HG03095 (cell line): ENCODE measurements around the gene APBB2.
"Not testable (repeated sequence)": the region's sequence is repeated elsewhere in the genome, so short reads cannot be mapped to it uniquely, and the experiment has no call there.

Experiments used
- ATAC-seq: cut with Tn5 transposase; IDR thresholded peaks from one replicate; pipeline ENCODE4 v1.9.1; 2021; ENCODE audit warnings: moderate library complexity; ENCODE audit not compliant: unreplicated experiment

Gene APBB2

DNA sequence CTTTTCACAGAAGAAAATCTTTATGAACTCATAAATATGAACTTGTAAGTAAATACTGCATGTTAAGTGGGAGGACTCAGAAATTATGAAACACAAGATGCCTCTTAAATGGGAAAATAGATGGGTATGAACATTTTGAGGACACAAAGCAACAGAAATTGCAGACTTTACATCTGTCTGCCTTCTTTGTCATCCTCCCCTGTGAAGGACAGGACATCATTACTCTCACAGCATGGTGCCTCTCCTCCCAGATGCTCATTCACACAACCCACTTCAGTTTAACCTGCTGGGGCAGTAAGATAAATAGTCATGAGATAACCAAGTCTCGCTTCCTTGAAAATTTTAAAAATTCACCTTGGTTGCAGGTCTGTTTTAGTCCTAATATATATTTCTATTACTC, 144.5 kb downstream of the APBB2 start:
- ATAC-seq = no peak

DNA sequence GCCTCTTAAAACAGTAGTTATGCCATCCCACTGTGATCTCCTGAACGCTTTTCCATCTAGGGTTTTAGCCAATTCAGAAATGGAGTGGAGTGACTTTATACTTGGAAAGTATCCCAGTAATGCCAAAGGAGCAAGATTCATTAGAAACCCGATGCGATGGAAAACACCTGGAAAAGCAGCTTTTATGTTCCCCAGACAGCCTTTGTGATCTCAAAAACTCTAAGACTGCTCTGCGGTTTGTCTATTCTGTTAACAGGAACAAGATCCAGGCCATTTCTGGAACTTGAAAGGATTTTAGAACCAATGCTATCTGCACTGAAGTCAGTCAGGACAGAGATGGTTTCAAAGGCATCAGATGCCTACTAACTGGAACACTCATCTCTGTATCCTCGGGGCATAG, 145.1 kb downstream of the APBB2 start:
- ATAC-seq = no peak

DNA sequence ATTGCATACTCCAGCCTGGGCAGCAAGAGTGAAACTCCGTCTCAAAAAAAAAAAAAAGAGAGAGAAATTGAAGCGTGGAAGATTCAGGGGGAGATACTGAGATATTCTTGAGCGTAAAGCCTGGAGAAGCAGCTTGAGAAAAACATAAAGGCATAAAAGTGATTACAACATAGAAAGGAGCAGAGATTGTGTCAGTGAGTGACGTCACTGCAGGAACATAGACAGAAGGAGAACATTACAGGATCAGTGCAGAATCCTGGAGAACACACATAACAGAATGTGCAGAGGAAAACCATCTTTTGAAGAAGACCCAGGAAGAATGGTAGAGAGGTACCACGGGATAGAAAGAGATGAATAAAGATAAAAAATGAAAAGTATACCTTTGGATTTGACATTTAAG, 147.0 kb downstream of the APBB2 start:
- ATAC-seq = no peak

DNA sequence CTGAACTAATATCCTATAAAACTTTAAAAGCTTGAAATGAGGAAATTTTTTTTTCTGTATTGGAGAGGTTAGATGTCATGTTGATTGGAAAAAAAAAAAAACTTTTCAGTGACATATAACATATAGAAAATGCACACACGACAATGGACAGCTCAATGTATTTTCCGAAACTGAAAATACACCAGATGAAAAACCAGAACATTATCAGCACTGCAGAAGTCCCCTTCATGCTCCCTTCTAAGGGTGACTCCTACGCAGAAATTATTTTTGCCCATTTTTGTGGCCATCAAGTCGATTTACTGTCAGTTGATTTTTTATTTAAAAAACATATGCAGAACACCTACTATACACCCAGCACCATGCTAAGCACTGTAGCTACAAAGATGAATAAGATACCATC, 148.3 kb downstream of the APBB2 start:
- ATAC-seq = no peak

DNA sequence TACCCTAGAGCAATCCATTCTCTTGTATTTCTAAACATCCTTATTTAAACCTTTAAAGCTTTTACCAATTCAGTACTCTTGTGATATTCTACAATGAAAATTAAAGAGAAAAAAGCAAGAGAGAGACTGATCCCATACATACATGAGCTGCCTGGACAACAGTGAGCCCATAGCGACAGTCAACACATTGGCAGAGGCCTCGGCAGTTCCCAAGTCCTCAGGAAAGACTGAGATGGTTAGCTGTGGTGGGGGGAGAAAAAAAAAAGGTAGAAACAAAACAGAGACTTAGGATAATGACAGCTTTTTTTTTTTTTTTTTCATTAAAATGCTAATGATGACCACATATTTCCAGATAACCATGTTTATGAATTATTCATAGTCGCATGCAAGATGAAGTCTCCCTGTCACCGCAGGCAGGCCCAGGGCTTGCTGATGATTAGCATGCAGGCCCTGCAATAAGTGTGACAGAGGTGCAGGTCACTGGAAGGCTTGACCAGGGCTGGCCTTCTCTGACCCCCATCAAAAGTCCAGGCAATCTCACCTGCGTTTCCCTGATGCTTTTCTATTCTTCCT, 148.8 kb downstream of the APBB2 start:
- ATAC-seq = no peak

DNA sequence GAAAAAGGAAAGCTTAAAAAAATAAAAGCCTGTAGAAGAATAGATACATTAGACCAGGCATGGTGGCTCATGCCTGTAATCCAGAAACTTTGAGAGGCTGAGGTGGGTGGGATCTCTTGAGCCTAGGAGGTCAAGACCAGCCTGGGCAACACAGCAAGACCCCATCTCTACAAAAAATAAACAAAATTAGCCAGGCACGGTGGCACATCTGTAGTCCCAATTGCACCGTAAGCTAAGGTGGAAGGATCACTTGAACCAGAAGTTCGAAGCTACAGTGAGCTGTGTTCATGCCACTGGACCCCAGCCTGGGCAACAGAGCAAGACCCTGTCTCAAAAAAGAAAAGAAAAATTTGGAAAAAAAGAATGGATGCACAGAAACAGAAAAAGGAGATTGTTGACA, 149.4 kb downstream of the APBB2 start:
- no peak for ATAC-seq

DNA sequence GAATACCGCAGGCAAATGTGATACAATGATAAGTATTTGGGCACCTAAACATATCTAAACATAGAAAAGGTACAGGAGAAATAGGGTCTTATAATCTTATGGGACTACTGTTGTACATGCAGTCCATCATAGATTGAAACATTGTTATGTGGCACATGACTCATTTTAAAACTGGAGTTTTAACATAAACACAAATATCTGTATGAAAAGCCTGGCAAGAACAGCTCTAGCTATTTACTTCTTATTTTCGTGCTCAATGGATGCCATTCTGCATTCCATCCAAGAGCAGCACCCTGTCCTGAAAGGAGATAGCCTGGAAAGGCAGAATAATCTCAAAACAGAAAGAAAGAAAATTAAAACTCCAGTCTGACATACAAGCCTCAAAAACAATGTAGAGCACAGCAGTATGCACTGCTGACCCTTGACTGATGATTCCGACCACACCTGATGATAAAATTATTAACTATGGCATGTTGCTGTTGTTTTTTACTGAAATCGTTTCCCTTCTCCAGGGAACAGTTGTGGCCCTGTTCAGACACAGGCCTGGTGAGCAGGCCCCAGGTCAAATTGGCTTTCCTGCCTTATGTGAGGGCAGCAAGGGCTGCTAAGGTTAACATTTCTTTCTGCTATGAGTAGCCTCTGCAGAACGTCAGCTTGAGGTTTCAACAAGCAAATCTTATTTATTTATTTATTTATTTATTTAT, 152.7 kb downstream of the APBB2 start:
- ATAC-seq = no peak

DNA sequence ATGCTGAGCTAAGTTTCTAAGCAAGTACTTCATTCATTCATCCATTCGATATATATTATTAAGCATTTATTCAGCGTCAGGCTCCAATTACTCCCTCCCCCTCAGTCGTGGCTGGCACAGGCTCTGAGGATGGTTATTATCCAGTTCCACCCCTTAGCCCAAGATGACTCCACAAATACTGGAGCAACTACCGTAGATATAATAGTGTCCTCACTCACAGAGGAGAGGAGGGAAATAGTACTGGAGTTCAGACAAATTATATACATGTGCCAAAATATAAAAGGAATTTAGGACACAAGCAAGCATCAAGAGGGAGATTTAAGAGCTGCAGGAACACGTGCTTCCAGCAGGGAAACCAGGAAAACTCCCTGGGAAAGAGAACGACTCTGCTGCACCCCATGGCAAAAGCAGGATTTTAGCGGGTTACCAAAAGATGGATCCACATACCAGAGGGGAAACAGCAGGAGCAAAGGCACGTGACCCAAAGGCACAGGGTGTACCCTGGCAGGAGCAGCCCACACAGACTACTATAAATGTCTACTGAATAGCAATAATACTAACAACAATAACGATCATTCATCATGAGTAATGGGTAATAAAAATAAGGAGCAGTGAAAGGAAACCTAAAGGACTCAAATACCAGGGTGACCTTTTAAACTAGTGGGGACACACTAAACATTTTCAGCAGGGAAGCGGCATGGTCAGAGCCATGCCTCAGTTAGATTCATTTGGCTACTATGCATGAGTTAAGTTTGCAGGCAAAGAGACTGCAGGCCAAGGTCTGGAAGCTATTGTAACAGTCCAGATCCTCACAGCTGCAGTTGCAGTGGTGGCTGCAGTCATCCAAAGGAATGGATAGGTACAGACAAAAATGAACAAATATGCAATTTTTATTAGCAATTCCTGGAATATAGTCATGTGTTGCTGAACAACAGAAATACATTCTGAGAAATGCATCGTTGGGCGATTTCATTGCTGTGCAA, 153.7 kb downstream of the APBB2 start:
- no peak for ATAC-seq

DNA sequence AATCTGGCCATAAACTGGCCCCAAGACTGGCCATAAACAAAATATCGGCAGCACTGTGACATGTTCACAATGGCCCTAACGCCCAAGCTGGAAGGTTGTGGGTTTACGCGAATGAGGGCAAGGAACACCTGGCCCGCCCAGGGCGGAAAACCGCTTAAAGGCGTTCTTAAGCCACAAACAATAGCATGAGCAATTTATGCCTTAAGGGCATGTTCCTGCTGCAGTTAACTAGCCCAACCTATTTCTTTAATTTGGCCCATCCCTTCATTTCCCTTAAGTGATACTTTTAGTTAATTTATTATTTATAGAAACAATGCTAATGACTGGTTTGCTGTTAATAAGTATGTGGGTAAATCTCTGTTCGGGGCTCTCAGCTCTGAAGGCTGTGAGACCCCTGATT, 154.9 kb downstream of the APBB2 start:
- not testable (repeated sequence) for ATAC-seq

DNA sequence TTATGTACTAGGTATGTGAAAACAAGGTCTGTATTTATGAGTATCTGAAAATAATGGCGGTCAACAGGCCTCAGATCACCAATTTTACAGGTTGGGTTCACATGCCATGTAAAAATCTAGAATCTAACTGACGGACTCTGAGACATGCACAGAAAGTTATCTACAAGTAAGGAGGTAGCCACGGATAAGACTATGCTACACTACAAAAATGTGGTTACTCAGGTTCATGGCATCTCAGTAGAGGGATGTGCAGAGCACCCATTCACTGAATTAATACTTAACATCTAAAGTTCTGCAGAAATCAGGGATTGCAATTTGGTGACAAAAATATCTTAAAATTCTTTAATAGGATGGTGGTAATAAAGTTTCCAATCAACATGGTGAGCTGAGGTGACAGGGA, 155.9 kb downstream of the APBB2 start:
- no peak for ATAC-seq

DNA sequence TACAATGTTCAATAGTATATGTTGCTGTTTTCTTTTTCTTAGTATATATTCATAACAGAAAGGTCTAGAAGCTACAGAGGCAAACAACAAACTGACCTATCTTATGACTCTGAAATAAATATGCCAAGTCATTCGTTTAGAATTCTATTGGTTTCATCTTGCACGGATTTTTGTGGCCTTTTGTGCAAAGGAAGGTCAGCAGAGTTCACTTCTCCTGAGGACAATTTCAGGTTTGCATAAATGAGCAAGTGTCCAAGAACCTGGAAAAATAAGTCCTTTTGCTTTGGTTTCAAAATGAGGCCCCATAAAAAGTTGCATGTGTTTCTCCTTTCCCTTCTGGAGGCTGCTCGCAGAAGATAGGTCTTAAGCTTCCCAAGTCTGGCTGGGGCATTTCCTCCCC, 156.9 kb downstream of the APBB2 start:
- no peak for ATAC-seq

DNA sequence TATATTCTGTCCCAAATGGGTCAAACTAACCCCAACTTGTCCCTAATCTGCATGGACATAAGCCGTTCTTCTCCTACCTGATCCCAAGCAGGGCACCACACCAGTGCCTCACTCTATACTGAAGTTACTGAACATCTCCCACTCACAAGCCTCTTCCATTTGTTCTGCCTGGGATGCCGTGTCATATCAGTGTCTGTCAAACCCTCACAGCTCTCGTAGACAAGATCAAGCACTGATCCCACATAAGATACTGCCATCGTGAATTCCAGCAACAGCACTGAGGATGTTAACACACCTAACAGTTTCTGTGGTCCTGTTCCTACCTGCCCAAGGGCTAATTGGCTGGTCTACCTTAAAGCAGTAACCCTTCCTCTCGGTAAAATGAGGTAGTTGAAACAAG, 162.1 kb downstream of the APBB2 start:
- no peak for ATAC-seq

DNA sequence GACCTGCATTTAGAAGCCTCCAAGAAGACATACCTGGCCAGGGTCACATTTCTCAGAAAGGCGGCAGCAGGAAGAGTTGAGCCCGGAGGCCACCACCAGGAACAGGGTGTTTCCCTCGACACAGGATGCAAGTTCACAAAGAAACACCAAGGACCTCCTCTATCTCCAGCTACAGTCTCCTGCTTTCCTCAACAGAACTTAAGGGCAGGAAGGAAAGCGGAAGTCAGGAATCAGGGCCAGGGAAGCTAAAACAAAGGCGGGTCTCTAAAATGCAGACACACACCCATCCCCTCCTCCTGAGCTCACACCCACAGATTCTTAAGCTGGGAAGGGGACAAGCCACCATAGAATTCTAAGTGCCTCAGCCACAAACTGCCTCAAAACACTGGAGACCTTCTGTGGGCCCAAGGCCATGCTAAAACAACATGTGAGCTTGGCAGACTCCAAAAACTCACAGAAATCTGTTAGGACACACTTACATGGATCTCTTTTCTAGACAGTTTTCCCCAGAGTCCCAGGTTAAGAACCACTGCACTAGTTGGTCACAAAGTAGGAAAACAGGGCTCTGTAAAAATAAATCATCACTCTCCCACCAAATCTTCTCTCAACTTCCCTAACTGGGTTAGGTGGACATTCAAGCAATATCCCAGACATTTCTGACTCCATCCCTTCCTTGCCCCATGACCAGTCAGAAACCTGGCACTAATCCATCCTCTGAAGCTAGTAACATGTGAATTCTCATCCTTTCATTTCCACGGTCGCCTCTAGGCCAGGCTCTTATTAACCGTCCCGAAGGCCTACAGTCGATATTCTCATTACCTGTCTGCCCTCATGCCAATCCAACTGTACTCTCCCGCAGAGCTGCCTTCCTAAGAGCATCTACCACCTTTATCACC, 163.2 kb downstream of the APBB2 start:
- no peak for ATAC-seq

DNA sequence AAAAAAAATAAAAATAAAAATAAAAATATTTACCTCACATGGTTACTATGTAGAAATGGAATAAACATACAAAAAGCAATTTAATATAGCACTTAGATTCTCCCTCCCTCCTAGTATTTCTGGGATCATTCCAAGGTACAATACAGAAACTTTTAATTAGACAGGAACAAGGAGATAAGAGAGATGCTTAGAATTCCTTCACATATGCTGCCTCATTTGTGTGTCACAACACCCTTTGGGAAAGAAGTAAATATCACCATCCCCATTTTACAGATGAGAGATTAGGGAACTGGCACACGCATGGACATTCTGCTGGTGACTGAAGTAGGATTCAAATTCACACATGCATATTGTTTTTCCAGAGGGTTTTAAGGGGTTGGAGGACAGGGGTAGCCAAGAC, 164.2 kb downstream of the APBB2 start:
- no peak for ATAC-seq

DNA sequence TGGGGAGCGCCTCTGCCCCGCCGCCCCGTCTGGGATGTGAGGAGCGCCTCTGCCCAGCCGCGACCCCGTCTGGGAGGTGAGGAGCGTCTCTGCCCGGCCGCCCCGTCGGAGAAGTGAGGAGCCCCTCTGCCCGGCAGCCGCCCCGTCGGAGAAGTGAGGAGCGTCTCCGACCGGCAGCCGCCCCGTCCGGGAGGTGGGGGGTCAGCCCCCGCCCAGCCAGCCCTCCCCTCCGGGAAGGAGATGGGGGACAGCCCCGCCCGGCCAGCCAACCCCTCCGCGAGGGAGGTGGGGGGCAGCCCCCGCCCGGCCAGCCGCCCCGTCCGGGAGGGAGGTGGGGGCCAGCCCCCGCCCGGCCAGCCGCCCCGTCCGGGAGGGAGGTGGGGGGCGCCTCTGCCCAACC, 165.2 kb downstream of the APBB2 start:
- not testable (repeated sequence) for ATAC-seq

DNA sequence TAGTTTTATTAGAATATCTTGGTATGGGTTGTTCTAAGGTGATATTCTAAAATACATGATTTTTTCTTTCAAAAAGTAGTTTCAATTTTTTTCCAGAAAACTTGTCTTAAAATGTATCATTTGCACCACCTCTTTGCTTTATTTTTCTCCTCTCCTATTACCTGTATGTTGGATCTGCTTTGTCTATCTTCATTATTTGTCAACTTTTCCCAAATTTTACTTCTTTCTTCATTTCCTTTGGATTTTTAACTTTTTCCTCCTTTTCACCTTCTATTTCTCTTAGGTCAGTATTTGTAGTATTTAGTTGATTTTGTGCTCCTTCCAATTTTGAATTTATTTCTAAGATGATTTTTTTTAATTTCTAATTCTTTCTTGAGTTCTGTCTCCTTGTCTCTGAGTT, 169.6 kb downstream of the APBB2 start:
- no peak for ATAC-seq

DNA sequence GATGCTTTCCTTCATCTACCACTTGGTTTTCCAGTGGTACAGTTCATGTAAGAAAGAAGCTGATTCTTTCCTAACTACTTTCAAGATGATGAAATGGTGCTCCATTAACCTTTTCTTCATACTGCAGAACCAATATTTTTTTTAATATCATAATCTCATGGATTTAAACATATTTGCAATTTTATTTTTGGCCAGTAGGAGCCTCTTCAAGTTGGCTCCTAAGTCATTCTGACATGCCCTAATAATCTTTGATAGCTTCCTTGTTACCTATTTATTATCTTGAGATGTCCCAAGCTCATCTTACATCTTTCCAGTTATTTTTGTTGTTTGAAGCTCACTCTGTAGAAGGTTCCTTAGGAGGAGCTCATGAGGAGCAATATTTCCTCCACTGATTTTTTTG, 170.2 kb downstream of the APBB2 start:
- ATAC-seq = no peak

DNA sequence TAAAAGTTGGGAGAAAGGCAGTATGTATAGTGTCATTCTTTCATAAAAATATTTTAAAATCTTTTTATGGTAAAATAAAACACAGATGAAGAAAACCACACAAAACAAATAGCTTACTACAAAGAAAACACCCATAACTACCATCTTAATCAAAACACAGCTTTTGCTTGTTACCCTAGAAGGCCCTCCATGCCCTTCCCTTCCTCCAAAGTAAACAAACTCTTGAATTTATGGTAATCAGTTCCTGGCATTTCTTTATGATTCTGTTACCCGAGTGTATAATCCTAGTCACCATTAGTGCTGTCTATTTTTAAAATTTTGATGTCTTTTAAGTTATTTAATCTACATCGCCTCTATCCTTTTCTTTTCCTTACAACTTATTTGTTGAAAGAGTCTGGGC, 170.9 kb downstream of the APBB2 start:
- no peak for ATAC-seq

DNA sequence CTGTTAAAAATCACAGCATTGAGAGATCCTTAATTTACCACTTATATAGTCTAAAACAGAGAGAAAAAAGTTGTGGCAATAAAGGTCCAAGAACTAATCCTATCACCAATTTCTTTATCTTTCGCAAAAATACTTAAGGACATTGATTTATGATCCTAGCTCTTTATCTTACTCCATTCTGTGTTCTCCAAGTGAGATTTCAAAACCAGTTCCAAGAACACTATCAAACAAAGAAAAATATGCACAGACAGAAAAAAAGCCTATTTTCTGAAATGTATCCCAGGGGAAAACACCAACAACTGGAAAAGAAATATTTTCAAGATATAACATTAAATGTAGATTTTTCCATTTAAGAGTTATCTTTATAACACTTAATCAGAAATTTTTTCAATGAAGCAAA, 172.8 kb downstream of the APBB2 start:
- ATAC-seq = no peak

DNA sequence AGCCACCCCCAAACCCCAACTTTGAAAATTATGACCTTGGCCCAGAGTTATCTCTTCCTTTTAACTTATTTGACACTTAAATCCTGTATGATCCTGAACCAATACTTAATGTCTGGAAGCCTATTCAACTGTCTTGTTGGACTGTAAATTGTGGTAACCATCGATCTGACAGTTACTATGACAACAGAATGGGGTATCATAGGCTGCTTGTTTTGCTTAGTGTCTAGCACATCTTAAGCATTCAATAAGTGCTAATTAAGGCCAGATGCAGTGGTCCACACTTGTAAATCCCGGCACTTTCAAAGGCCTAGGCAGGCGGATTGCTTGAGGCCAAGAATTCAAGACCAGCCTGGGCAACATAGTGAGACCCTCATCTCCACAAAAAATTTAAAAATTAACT, 175.0 kb downstream of the APBB2 start:
- ATAC-seq = no peak

DNA sequence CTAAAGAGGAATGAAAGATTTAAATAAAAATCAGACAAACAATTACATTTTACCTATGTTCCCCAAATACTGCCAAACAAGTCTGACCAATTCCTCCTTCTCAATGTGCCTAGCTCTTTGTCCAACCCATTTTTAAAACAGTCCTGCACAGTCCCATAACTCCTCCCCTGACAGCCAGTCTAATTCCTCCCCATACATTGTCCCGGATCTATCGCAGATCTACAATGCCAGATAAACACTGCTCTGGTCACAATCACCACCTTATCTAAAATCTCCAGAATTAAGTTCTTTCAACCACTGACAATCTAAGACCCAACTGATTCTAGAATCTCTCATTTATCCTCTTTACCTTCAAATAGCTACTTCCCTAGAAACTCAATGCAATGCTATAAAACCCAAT, 176.0 kb downstream of the APBB2 start:
- no peak for ATAC-seq
